GM19438 (cell line): ENCODE results near the gene CFAP52.
"Not testable (repeated sequence)": the region's sequence is repeated elsewhere in the genome, so short reads cannot be mapped to it uniquely, and the experiment has no call there.

Experiments
- ATAC-seq: cut with Tn5 transposase; IDR thresholded peaks from one replicate; pipeline ENCODE4 v1.9.1; 2021; ENCODE audit warnings: low read depth; ENCODE audit not compliant: unreplicated experiment

Gene CFAP52

DNA sequence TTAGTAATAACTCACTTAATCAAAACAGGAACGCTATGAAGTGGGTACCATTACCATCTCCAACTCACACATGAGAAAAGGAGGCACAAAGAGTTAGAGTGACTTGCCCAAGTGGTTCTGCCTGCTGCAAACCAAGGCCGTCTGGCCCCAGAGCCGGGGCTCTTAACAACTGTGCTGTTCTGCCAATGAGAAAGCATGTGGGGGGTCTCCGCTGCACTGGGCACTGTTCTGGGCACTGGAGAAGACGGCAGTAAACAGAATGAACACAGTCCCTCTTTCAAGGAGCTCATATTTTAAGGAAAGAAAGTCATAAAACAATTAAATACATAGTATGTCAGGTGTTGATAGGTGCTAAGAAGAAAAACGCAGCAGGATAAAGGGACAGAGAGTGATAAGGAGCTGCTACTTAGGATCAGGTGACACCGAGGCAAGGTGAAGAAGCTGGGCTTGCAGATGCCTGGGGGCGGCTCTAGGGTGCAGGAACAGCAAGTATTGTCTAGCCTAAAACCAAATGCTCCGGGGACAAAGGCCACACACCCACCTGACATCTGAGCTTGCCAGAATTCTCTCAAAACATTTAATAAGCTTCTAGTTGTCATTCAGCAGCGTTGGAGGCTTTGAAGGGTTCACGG, 7.4 kb upstream of the CFAP52 start:
- no peak for ATAC-seq

DNA sequence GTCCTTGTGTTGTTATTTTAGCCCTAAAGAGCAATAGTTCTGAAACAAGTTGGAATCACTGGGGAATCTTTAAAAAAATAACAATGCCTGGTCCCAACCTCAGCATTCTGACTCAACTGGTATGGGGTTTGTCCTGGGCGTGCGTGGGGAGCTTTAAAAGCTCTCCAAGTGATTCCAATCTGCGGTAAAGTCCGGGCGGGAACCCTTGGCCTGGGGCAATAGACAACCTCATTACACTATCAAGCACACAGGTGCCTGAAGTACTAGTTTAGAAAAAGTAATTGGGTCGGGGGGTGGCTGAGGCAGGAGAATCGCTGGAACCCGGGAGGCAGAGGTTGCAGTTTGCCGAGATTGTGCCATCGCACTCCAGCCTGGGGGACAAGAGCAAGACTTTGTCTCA, 5.2 kb upstream of the CFAP52 start:
- ATAC-seq, result no peak

DNA sequence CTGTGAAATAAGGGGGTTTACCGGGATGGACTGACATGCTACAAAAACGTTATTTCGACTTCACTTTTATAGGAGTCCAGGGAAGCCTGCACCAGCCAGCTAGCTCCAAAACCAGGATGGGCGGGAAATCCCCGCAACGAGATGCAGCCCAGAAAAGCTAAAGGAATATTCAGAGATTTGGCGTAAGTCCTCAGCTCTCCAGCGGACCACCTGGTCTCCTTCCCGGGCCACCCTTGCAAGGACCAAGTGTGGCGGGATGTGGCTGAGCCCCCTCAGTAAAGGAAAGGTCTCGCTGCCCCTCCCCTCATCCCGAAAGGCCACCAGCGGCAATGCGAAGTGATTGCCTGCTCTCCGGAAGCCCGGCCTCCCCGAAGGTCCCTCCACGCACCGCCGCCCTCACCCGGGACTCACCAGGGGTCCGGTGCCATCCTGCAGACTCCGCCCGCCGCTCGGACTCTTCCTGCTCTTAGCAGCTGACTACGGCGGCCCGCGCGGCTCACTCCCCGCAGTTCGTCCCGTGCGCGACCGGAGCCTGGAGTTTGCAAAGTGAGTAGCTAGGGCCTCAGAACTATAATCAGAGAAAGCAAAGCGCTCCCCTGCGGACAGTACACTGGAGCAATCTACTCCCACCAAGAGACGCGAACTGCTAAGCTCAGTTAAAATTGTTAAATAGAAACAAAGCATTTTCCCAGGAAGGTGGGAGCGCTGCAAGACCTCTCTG, 901 bp upstream of the CFAP52 start, which contains the start of gene STX8:
STX8 (minus strand) TSS at position 440 of the 721 bp plus-strand sequence; CDS start at position 428, 12 bp downstream.
- peak; percentile 79 for ATAC-seq

DNA sequence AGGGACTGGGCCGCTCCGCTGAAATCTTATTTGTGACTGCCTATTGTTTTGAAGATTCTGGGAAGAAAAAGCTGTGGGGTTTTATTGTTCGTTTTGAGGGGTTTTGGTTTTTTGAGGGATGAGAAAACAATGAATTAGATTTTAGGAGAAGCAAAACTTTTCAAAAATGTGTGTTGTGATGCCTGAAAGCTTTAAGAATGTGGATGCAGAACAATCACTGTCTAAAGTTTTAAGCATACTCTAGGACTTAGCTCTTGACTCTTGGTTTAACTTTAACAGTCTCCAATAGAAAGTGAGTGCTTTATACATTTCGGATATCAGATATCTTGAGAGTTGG, 899 bp downstream of the CFAP52 start:
- no peak for ATAC-seq

DNA sequence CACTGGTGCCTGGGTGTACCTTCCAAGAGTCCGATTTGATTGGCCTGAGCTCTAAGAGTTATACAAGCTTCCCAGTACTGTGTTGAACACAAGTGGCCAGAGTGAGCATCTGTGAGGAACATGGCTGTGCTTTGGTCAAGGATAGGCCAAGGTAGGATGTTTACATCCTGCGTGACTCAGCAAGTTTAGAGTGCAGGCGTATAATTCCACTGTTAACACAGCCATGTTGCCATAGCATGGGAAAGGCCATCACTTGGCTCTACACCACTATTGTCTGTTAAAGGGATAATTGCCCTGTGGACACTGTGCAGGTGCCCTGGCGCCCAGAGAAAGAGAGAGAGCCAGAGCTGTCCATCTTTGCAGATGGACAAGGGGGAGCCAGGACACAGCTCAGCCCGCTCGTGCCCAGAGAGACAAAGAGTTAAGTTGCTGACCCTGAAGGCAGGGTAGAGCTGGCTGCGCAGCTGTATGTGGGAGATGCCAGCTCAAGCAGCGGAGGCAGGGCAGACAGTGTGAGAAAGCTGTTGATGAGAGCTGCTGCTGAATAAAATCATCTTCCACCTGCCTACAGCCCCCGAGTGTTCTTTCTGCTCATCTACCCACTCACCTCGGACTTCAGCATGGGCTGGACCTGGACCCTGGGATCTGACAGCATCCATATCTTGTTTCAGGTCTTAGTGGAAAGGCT, 11.7 kb downstream of the CFAP52 start:
- no peak for ATAC-seq

DNA sequence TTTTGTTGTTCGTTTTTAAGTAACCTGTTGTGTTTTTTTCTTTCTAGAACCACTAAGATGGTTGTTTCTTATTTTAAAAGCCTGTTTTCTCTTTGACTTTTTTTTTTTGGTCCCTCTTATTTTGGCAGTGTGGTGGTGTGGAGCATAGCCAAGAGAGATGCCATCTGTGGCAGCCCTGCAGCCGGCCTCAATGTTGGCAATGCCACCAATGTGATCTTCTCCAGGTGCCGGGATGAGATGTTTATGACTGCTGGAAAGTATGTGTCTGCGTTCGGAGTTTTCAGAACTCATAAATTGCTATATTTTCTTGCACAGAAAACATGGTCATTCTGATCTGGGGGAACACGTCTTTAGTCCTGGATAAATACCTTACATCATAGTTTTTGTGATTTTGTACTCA, 17.6 kb downstream of the CFAP52 start:
- ATAC-seq, result no peak

DNA sequence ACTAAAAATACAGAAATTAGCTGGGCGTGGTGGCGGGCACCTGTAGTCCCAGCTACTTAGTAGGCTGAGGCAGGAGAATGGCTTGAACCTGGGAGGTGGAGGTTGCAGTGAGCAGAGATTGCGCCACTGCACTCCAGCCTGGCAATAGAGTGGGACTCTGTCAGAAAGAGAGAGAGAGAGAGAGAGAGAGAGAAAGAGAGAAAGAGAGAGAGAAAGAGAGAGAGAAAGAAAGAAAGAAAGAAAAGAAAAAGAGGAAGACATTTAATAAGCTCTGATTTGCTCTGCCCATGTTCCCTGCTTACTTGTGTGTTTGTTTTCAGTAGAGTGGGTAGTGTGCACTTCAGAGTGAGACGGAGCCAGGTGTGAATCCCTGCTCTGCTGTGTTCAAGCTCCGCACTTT, 21.2 kb downstream of the CFAP52 start:
- ATAC-seq, result not testable (repeated sequence)

DNA sequence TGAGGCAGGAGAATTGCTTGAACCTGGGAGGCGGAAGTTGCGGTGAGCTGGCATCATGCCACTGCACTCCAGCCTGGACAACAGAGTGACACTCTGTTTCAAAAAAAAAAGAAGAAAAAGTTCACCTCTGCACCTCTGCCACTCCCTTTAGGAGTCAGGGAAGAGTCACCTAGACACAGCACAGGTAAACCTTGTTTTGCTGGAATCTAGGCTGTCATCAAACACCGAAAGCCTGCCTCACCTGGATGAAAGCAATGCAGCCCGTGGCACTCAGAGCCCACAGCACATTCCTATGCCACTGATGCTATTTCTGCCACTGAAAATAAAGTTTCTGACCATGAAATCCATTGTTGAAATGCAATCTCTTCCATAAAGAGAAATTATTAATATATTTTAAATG, 22.2 kb downstream of the CFAP52 start:
- no peak for ATAC-seq

DNA sequence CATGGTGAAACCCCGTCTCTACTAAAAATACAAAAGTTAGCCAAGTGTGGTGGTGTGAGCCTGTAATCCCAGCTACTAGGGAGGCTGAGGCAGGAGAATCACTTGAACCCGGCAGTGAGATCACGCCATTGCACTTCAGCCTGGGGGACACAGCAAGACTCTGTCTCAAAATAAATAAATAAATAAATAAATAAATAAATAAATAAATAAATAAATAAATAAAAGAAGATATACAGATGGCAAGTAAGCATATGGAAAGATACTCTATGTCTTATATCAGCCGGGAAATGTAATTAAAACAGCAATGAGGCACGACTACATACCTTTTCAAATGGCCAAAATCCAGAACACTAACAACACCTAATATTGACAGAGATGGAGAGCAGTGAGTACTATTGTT, 28.1 kb downstream of the CFAP52 start:
- ATAC-seq, result not testable (repeated sequence)

DNA sequence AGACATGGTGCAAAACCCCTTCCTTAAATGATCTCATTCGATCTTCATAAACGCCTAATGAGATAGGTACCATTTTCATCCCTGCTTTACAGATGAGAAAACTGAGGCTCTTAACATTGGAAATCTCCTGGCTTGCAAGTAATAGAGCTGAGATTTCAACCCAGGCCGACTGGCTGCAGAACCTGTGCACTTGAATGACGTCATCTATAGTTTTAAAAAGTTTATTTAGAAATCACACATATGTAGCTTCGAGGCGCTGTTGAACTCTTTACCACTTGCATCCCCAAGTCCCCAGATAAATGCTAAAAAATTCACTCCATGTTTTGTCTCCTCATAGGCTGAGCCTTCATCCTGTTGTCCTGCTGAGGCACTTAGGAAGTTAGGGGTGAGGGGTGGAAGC, 30.0 kb downstream of the CFAP52 start:
- ATAC-seq, result no peak

DNA sequence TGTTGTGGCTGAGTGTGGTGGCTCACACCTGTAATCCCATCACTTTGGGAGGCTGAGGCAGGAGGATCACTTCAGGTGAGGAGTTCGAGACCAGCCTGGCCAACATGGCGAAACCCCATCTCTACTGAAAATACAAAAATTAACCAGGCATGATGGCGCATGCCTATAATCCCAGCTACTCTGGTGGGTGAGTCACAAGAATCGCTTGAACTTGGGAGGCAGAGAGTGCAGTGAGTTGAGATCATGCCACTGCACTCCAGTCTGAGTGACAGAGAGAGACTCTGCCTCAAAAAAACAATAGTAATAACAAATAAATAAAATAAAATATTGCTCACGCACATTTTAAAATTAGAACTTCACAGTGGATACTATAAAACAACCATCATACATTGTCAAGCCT, 30.6 kb downstream of the CFAP52 start:
- not testable (repeated sequence) for ATAC-seq

DNA sequence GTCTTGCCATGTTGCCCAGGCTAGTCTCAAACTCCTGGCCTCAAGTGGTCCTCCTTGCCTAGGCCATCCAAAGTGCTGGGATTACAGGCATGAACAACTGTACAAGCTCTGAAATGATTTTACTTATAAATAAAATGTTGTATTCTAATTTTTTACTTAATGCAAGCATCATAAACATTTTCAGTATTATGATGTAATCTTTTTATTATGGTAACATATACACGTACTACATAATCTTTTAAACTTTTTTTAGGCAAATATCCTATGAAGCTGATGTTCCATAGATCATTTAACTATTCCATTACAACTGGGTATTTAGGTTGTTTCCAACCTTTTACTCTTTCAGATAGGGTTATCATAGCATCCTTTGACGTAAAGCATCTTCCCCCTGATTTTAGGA, 35.1 kb downstream of the CFAP52 start:
- ATAC-seq, result no peak

DNA sequence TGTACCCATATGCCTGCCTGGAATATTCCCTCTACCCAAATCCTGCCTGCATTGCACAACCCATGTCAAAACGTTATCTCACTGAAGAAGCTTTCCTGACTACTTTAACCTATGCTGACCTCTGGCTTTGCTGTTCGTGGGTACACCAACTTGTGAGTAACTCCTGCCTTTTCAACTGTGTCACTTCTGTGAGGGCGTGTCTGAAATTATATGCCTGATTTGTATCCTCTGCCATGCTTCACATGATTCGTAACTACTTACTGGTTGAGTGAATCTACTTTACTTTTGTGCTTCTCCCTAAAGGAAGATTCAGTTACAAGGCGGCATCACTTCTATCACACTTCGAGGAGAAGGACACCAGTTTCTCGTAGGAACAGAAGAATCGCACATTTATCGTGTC, 35.6 kb downstream of the CFAP52 start:
- ATAC-seq, result no peak

DNA sequence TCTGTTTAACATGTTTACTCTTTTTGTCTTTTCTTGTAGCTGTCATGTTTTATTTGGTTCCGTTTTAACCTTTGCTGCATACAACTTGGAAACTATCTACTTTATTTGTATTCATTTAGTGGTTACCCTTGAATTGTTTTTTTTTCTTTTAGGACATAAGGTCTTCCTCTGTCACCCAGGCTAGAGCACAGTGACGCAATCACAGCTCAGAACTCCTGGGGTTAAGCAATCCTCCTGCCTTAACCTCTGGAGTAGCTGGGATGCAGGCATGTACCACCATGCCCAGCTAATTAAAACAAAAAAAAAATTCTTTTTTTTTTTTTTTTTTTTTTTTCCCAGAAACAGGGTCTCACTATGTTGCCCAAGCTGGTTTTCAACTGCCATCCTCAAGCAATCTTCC, 39.0 kb downstream of the CFAP52 start:
- no peak for ATAC-seq

DNA sequence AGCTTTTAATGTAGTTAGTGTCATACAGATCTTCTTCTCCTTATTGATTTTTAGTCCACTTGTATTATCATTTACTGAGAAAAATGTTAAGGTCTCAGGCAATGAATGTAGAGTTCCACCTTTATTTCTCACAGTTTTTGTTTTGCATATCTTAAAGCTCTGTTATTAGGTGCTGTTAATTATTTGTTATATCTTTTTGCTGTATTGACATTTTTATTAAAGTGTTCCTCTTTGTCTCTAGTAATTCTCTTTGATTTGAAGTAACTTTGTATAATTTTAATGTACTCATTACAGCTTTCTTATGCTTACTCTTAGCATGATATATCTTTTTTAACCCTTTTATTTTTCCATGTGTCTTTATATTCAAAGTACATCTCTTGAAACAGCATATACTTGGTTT, 46.5 kb downstream of the CFAP52 start:
- no peak for ATAC-seq

DNA sequence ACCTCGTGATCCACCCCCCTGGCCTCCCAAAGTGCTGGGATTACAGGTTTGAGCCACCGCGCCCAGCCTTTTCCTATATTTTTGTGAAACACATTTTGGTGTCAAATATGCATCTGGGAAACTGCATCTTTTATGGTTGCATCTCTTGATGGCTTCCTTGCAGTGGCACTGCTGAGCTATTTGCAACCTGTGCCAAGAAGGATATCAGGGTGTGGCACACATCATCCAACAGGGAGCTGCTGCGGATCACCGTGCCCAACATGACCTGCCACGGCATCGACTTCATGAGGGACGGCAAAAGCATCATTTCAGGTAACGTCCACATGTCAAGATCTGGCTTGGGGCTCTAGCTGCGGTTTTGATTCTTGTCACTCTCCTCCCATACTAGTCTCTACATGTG, 52.1 kb downstream of the CFAP52 start:
- ATAC-seq, result no peak

DNA sequence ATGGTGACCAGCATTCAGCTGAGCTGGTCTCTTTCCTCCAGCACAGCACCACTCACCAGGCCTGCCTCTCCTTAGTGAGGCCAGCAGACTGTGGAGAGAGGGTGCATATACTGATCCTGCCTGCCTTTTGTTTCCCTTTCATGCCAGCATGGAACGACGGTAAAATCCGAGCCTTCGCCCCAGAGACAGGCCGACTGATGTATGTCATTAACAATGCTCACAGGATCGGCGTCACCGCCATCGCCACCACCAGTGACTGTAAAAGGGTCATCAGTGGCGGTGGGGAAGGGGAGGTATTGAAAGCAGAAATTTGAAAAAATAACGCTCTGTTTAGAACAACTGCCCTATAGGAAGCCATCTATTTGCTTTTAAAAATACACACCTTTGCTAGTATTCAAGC, 56.3 kb downstream of the CFAP52 start:
- ATAC-seq, result no peak

DNA sequence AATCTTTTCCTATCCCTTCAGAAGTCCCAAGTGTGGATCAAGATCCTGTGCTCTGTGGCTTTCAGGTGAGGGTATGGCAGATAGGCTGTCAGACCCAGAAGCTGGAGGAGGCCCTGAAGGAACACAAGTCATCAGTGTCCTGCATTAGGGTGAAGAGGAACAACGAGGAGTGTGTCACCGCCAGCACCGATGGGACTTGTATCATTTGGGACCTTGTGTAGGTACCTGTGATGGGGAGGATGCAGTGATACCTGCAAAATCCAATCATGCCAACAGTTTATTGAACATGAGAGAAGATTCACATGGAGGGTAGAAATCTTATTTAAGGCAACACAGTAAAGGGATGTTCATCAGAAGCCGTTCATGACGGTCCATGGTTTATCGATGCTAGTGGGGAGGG, 58.9 kb downstream of the CFAP52 start:
- ATAC-seq, result no peak

DNA sequence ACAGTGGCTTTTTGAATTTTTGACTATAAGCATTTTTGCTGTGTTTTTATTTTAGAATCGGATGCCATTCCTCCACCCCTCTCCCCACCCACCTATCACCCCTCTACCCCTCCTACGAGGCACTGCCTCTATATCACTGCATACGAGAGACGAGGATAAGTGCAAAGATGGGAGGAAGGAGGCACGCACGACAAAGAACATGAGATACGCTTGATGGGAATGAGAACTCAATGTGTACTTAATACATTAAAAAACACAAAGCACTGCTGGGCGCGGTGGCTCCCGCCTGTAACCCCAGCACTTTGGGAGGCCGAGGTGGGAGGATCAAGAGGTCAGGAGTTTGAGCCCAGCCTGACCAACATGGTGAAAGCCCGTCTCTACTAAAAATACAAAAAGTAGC, 60.1 kb downstream of the CFAP52 start:
- no peak for ATAC-seq

DNA sequence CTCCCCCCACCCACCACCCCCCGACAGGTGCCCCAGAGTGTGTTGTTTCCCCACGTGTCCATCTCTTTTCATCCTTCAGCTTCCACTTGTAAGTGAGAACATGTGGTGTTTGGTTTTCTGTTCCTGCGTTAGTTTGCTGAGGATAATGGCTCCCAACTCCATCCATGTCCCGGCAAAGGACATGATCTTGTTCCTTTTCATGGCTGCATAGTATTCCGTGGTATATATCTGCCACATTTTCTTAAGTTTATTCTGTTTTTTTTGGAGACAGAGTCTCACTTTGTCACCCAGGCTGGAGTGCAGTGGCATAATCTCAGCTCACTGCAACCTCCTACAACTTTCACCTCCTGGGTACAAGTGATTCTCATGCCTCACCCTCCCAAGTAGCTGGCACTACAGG, 63.9 kb downstream of the CFAP52 start:
- ATAC-seq, result not testable (repeated sequence)

DNA sequence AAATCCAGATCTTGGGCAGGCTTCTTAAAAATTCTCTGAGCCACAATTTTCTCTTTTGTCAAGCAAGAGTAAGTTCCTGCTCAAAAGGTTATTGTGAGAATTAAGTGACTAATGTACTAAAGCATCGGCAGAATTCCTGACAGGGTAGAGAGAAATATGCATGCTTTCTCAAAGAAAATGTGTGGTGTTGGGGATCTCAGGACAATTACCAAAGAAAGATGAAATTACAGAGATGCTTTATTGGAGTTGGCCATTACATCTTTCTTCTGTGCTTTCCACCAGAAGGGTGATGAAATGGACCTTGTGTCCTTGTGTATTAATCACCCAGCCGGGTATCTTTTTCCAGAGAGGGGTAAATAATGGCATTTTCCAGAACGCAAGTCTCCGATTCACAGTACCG, 67.2 kb downstream of the CFAP52 start:
- no peak for ATAC-seq
